ENCODE measurements around the gene TMEM114.

Gene TMEM114

DNA sequence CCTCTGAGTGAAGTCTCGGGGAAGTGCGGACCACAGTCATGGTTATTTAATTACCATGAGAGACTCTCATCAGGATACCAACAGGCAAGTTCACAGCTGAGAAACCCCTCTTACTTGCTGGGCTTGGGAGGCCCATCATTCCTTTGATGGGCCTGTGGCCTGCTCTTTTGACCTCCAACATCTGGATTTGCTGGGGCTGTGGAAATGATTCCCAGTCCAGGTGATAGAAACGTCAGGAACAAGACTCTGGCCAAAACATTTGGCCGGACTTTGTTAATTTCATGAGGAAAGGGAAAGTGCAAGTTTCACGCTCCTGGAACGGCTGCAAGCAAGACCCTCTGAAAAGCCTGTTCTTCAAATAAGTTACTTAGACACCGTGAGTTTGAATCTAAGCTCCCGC lies 42.5 kb downstream of the TMEM114 start:
- DNase-seq: no peak

- DNase-seq: peak; percentile 20
Observed at GRCh38 chr16:8544406-8544805, 45.9 kb downstream of the TMEM114 start.

DNA sequence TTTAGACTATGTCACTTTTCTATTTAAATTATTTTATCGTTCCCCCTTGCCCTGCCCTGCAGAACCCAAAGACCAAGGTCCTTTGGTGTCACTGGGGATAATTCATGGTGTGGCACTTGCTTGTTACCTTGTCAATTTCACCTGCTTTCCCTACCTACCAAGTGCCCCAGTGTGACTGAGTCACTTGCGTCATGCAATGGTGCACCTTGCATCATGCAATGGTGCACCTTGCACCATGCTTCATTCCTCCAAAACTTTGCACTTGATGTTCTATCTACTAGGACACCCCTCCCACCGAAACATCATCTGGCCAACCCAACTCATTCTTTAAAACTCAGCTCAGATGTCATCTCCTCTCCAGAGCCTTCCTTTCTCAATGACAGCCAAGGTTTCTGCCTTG lies 47.1 kb downstream of the TMEM114 start:
- no peak for DNase-seq

GRCh38 chr16:8542393-8542792 lies 47.9 kb downstream of the TMEM114 start:
- DNase-seq: no peak

GRCh38 chr16:8541868-8542267 lies 48.4 kb downstream of the TMEM114 start:
- no peak for DNase-seq

- DNase-seq: no peak
Observed at GRCh38 chr16:8537691-8538342, 52.5 kb downstream of the TMEM114 start.

DNA sequence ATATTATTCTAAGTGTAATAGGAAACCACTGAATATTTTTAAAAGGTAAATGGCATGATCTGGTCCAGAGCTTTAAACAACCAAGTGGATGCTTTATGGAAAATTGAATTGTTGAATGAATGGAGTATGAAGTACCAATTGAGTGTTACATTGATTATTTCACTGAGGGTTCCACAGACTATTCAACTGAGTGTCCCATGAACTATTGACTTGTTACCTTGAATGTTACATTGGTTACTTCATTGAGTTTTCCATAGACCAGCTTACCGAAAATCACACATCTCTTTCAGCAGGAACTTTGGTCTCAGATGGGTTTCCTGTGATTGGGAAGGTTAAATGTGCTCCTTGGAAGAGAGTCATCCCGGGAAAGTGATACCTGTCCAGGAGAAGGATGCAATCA lies 56.8 kb downstream of the TMEM114 start:
- DNase-seq: no peak

DNA sequence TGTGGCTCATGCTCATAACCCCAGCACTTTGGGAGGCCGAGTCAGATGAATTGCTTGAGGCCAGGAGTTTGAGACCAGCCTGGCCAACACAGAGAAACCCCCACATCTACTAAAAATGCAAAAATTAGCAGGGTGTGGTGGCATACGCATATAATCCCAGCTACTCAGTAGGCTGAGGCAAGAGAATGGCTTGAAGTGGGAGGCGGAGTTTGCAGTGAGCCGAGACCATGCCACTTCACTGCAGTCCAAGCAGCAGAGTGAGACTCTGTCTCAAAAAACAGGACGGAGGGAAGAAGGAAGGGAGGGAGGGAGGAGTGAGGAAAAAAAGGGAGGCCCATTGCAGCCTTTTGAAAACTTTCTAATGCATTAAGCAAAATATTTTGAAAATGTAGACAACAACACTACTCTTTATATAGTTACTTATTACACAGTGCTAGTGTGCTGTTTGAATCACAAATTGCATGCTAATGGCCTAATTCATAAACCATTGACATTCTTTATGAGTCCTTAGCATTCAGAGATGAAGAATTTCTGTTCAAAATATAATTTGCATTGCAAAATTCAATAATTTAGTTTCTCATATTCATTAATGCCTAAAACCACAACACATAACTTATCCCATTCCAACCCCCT lies 59.4 kb downstream of the TMEM114 start:
- DNase-seq: no peak

DNA sequence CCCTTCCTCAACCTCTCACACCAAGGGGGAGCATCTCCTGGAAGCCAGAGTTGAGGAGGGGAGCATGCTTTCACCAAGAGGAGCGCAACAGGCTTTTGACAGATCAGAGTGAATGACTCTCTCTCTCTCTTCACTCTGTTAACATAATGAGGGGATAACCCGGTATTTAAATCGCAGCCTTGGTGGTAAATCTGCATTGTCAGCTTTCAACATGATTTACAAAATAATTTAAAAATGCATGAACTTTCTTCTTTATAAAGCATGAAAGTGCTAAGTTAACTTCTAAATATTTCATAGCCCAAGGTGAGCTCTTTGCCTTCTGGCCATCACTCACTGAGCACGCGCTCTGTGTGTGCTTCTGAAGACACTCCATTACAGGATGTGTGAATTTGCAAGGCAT lies 61.8 kb downstream of the TMEM114 start:
- DNase-seq: no peak

GRCh38 chr16:8523932-8524331 lies 66.4 kb downstream of the TMEM114 start:
- DNase-seq: no peak

DNA sequence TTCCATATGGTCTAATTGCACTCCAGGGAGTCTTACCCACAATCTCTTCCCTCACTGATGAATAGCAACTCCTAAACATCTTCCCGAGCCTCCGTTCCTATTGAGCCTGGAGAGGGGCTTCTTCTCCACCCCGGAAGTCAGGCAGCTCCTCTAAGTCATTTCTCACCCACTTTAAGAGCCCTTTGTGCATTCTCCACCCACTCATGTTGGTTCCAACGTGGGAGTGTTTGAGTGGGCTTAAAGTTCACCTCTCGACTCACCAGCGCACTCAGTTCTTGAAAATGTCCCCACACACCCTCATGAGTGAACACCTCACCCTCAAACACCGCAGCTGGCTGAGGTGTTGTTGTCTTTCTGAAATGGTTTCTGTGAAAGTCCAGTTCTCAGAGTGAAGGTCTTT lies 67.6 kb downstream of the TMEM114 start:
- DNase-seq: no peak

DNA sequence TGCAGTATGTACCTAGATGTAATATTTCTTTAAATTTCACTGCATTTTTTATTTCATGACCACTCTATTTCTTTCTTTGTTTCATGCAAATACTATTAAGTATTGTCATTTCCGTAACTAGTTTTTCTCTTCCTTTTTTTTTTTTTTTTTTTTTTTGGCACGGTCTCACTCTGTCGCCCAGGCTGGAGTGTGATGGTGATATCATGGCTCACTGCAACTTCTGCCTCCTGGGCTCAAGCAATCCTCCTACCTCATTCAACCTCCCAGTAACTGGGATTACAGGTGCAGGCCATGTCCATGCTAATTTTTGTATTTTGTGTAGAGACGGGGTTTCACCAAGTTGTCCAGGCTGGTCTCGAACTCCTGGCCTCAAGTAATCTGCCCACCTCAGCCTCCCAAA lies 70.7 kb downstream of the TMEM114 start:
- DNase-seq: no peak
